GM21390 (cell line): Measurements from ENCODE around the gene ZBTB7C.

Source experiments
- ATAC-seq: cut with Tn5 transposase; IDR thresholded peaks from one replicate; pipeline ENCODE4 v1.9.1; 2021; ENCODE audit not compliant: unreplicated experiment

ZBTB7C gene

GRCh38 chr18:48073211-48073930 is 335.8 kb downstream of the ZBTB7C start:
- no peak for ATAC-seq

- no peak for ATAC-seq
These were observed 336.6 kb downstream of the ZBTB7C start for GRCh38 chr18:48072428-48073204.

- no peak for ATAC-seq
These were observed 340.2 kb downstream of the ZBTB7C start for GRCh38 chr18:48068916-48069445.

GRCh38 chr18:48066225-48066652 is 342.9 kb downstream of the ZBTB7C start:
- ATAC-seq: no peak

- no peak for ATAC-seq
These were observed 343.6 kb downstream of the ZBTB7C start for GRCh38 chr18:48065601-48065995.

GRCh38 chr18:48064978-48065600 is 344.1 kb downstream of the ZBTB7C start:
- ATAC-seq: no peak

- no peak for ATAC-seq
These were observed 347.2 kb downstream of the ZBTB7C start for GRCh38 chr18:48061781-48062570.

GRCh38 chr18:48060970-48061369 is 348.2 kb downstream of the ZBTB7C start:
- no peak for ATAC-seq

- no peak for ATAC-seq
These were observed 348.8 kb downstream of the ZBTB7C start for GRCh38 chr18:48060346-48060745.

GRCh38 chr18:48059455-48060010 is 349.6 kb downstream of the ZBTB7C start:
- ATAC-seq: no peak

- ATAC-seq: no peak
These were observed 350.7 kb downstream of the ZBTB7C start for GRCh38 chr18:48058486-48058885.

- ATAC-seq: no peak
These were observed 352.2 kb downstream of the ZBTB7C start for GRCh38 chr18:48057018-48057417.

- no peak for ATAC-seq
These were observed 353.8 kb downstream of the ZBTB7C start for GRCh38 chr18:48055351-48055750.

GRCh38 chr18:48053881-48054816 is 355.0 kb downstream of the ZBTB7C start:
- no peak for ATAC-seq

- no peak for ATAC-seq
These were observed 356.3 kb downstream of the ZBTB7C start for GRCh38 chr18:48052842-48053241.

GRCh38 chr18:48051945-48052840 is 357.0 kb downstream of the ZBTB7C start:
- no peak for ATAC-seq

- ATAC-seq: no peak
These were observed 359.0 kb downstream of the ZBTB7C start for GRCh38 chr18:48050176-48050575.

- ATAC-seq: no peak
These were observed 359.4 kb downstream of the ZBTB7C start for GRCh38 chr18:48049757-48050156.
